Mucosa of descending colon (tissue), 3 donors: ENCODE data around the gene USP14. TPM values are rescaled to one million over a fixed set of nuclear protein-coding genes. Genes with fewer than 3 reads are reported as not detected.

Experiments used
- ATAC-seq: fragments of 200-7000 bp; cut with Tn5 transposase; one replicate; pipeline ENCODE4 v1.9.1; 2020; ENCODE audit warnings: mild to moderate bottlenecking, moderate library complexity
- DNase-seq, 3 donors: peaks; one replicate each; pipeline ENCODE4 v3.0.0-alpha.2; 2020
- H3K36me3 ChIP-seq: fragments of 200-600 bp; one replicate; pipeline ENCODE4 v1.8.0; 2021; ENCODE audit warnings: low read depth, mild to moderate bottlenecking
- H3K4me1 ChIP-seq: fragments of 200-600 bp; one replicate; pipeline ENCODE4 v1.8.0; 2021; ENCODE audit warnings: low read depth, mild to moderate bottlenecking
- H3K4me3 ChIP-seq: fragments of 200-600 bp; one replicate; pipeline ENCODE4 v1.8.0; 2021; ENCODE audit warnings: mild to moderate bottlenecking
- H3K9me3 ChIP-seq: fragments of 200-600 bp; one replicate; pipeline ENCODE4 v1.8.0; 2021; ENCODE audit warnings: mild to moderate bottlenecking
- CTCF ChIP-seq: fragments of 200-600 bp; IDR thresholded peaks from one replicate; pipeline ENCODE4 v1.8.0; 2022; ENCODE audit warnings: antibody characterized with exemption, mild to moderate bottlenecking
- intact Hi-C, 2 donors: fragments of 100-400 bp; cut with DNase I in 1 of 2; cut with micrococcal nuclease in 1 of 2; formaldehyde crosslinking; loops; one replicate each; pipeline versions ENCODE4 v1.11.0 to v1.11.1; 2022; cut with DNase I, micrococcal nuclease
- total RNA-seq, 3 donors: library from RNA; stranded (reverse); fragmentation: NEBNext Ultra II Directional in 2 of 3; extraction: Animal tissue kit (Norgen Biotek cat#: 25700) in 2 of 3; gene quantifications; one replicate each; pipeline versions ENCODE4 v1.2.1 to v1.2.4, GENCODE V29; 2021 to 2023
- donor health status: DM: no; HTN: no; CAD: no; lungs with moderate emphysema.
- donor health status: DM: no; HTN: no; CAD: no.
- donor health status: DM: no; HTN: yes; CAD: no.

Gene USP14
- total RNA-seq, 3 donors from 2014 or later: 25.5 to 47.6 (median 38.2) TPM

GRCh38 chr18:215448-216010 is 57.2 kb downstream of the USP14 start:
- ATAC-seq (no peak), DNase-seq (no peak)
- H3K36me3 ChIP-seq: no peaks in the 10 kb centered on the region
- no peaks in the 10 kb centered on the region for H3K9me3 ChIP-seq
- no peaks in the 10 kb centered on the region for H3K4me1 ChIP-seq
- no peak for TF ChIP-seq CTCF
- H3K4me3 ChIP-seq: no peak overlapping the region
- intact Hi-C loops: no loop called here

GRCh38 chr18:217532-218336 is 59.4 kb downstream of the USP14 start:
- TF ChIP-seq CTCF: no peak
- DNase-seq (no peak), ATAC-seq (no peak)
- H3K36me3 ChIP-seq: no peaks in the 10 kb centered on the region
- H3K4me1 ChIP-seq: no peaks in the 10 kb centered on the region
- no peak overlapping the region for H3K4me3 ChIP-seq
- no peaks in the 10 kb centered on the region for H3K9me3 ChIP-seq
- intact Hi-C loops: no loop called here

DNA sequence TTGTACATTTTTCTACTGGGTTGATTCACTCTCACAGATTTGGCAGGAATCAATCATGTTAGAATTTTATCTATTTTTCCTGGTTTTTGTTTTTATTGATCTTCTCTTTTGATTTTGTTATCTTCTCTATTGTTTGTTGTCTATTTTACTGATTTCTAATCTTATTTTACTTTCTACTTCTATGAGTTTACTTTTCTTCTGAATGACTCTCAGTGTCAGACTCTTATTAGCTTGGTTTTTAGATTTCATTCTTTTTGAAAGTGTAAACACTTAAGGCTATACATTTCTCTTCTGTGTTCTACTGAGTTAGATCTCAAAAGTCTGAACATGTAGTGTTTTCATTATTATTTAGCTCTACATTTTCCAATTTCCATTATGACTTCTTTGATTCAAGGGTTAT is 62.4 kb downstream of the USP14 start:
- Histone ChIP-seq H3K36me3 (no peaks in the 10 kb centered on the region), H3K4me1 (no peaks in the 10 kb centered on the region), H3K4me3 (no peak overlapping the region), H3K9me3 (no peaks in the 10 kb centered on the region)
- no peak for TF ChIP-seq CTCF
- intact Hi-C loops: no loop called here
- ATAC-seq: no peak
- no peak for DNase-seq

DNA sequence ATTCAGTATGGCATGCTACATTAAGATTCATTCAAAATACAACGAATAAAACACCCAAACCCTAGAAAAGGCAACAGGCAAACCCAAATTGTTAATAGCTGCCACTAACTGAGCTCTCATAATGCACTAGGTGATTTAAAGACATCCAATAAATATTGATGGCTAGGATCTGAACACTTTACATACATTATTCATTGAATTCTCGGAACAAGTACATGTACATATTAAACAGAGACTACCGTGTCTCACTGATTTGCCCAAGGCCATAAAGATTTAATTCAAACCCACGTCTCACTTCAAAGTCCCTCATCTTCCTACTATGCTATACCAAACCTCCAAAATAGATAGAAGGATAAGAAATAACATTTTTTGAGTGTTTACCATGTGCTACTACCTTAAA is 67.4 kb downstream of the USP14 start:
- no peaks in the 10 kb centered on the region for H3K4me1 ChIP-seq
- H3K36me3 ChIP-seq: no peaks in the 10 kb centered on the region
- no peak overlapping the region for H3K4me3 ChIP-seq
- ATAC-seq: no peak
- no peaks in the 10 kb centered on the region for H3K9me3 ChIP-seq
- DNase-seq: no peak
- no peak for TF ChIP-seq CTCF
- intact Hi-C loops: no loop called here

DNA sequence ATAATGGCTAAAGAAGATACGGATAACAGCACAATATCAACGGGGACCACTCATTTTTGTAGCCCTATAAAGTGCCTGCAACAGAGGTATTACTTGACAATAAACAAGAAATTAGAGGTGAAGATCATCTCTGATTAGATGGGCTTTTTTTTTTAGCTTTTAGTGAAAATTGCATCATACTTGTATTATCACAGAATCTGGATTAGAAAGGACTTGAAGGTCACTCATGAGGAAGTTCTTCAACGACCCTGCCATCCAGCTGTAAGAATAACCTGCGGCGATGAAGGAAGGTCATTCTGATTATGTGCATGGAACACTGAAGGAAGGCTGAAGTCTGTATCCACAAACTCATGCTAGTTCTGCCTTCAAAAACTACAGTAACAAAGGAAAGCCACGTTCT is 69.0 kb downstream of the USP14 start:
- Histone ChIP-seq H3K36me3 (no peaks in the 10 kb centered on the region), H3K4me3 (no peak overlapping the region), H3K4me1 (no peaks in the 10 kb centered on the region), H3K9me3 (no peaks in the 10 kb centered on the region)
- DNase-seq: no peak
- intact Hi-C loops: no loop called here
- no peak for ATAC-seq
- no peak for TF ChIP-seq CTCF
